ENCODE data around the gene LDLRAD4.

LDLRAD4 gene

DNA sequence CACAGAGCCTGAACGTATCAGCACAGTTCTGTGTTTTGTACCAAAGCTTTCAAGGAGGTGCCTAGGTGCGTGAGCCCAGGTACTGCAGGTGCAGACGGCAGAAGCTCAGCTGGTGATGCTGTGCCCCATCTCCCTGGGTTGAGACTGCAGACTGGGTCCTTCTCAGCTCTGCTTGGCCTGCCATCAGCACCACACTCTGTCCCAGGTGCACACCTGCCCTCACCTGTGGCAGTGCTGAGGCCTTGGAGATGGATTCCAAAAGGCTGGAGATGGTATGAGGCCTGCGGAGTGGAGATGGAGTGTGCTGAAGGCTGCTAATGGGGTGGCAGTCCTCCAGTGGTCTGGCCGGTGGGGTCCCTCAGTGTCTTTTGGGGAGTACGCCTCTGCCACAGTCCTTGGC, 9.3 kb downstream of the LDLRAD4 start:
- DNase-seq (ENCODE audit: low read depth, low spot score): no peak

DNA sequence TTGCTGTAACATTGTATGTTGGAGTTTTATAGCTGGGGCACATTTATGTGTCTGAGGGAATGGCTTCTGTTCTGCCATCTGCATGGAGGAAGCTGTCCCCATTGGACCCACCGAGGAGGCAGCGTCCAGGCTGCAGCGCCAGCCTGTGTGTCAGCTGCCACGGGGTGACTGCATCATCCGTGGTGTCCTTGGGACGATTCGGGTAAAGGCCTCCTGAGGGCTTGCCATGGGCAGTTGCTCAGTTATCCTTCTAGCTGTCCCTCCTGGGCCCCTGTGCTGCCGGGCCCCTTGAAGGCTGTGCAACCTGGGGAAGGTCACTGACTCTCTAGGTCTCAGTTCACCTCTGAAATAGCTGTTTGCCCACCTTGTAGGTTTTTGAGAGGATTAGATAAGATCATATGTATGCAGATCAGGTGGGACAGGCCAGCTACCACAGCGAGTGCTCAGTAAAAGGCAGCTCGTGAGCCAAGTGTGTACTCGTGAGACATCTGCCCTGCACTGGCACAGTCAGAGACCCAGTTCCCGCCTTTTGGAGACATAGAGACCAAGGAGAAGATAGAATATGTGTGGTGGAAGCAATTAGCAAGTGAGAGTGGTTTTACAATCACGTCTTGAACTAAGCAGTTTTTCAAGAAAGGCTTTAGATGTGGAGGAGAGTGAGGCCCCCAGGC, 10.6 kb downstream of the LDLRAD4 start:
- DNase-seq (ENCODE audit: low read depth, low spot score): no peak

- DNase-seq (ENCODE audit: low read depth, low spot score): no peak
Measured at GRCh38 chr18:13231151-13231550, 12.6 kb downstream of the LDLRAD4 start.

- DNase-seq (ENCODE audit: low read depth, low spot score): no peak
Measured at GRCh38 chr18:13232086-13232917, 13.7 kb downstream of the LDLRAD4 start.

DNA sequence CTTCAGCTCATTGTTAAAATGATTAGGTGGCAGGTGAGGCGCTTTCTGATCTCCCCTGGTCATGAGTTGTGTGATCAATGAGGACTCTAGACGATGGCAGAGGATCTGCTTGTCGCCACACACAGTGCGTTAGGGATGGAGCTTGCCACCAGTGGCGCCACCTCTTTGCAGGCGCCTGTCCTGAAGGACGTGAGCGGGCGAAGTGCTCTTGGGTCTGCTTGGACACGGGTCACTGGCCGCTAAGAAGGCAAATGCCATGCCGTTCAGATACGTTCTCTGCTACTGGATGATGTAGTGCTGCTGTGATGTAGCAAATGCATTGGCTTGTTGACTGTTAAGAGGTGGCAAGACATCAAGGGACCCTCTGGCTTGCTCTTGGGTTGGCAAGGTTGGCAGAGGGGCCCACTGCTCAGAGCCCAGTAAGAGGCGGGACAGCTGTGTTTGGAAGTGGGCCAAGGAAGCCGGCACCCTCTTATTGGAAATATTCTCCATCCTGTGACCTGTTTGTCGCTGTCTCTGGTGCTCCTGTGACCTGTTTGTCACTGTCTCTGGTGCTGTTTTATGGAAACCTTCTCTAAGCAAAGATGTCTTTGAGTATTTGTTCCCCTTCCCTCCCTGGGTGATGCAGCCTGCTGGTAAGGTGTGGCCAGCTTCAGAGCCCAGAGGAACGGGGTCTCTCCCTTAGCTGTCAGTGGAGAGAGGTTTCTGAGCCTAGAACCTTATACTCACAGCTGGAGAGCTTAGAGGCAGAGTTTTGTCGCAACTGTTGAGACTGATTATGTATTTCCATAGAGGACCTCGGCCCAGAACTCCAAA, 14.6 kb downstream of the LDLRAD4 start:
- DNase-seq (ENCODE audit: low read depth, low spot score): no peak

- DNase-seq (ENCODE audit: low read depth, low spot score): no peak
Measured at GRCh38 chr18:13233787-13234783, 15.5 kb downstream of the LDLRAD4 start.

GRCh38 chr18:13235421-13235831, 16.9 kb downstream of the LDLRAD4 start:
- DNase-seq (ENCODE audit: low read depth, low spot score): no peak

GRCh38 chr18:13235981-13236380, 17.4 kb downstream of the LDLRAD4 start:
- DNase-seq (ENCODE audit: low read depth, low spot score): no peak

DNA sequence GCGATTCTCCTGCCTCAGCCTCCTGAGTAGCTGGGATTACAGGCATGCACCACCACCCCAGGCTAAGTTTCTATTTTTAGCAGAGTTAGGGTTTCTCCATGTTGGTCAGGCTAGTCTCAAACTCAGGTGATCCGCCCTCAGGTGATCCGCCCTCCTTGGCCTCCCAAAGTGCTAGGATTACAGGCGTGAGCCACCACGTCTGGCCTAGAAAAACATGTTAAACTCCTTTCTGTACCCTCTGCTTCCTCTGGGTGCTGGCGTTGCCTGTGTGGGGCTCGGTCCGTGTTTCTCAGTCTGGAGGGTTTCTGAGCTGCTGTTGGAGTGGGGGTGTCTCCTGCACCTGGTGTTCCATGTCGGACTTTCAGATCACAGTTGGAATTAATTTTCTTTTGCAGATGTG, 17.9 kb downstream of the LDLRAD4 start:
- DNase-seq (ENCODE audit: low read depth, low spot score): no peak

- no peak for DNase-seq (ENCODE audit: low read depth, low spot score)
Measured at GRCh38 chr18:13237073-13237472, 18.5 kb downstream of the LDLRAD4 start.

DNA sequence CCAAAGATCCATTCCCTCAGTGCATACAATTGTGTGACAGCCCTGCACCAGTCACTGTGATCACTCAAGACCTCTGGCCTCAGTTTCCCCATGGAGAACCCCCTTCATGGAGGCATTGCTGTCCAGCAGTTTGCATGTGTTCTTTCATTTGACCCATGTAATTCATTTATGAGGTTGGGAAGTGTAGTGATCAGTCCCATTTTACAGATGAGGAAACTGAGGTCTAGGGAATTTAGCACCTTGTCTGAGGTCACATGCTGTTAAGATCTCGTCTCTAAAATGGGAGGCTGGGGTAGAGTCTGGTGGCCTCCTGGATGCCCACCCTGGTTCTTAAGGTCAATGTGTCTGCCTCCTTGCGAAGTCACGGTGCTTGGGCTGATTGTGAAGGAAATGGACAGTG, 19.1 kb downstream of the LDLRAD4 start:
- no peak for DNase-seq (ENCODE audit: low read depth, low spot score)

DNA sequence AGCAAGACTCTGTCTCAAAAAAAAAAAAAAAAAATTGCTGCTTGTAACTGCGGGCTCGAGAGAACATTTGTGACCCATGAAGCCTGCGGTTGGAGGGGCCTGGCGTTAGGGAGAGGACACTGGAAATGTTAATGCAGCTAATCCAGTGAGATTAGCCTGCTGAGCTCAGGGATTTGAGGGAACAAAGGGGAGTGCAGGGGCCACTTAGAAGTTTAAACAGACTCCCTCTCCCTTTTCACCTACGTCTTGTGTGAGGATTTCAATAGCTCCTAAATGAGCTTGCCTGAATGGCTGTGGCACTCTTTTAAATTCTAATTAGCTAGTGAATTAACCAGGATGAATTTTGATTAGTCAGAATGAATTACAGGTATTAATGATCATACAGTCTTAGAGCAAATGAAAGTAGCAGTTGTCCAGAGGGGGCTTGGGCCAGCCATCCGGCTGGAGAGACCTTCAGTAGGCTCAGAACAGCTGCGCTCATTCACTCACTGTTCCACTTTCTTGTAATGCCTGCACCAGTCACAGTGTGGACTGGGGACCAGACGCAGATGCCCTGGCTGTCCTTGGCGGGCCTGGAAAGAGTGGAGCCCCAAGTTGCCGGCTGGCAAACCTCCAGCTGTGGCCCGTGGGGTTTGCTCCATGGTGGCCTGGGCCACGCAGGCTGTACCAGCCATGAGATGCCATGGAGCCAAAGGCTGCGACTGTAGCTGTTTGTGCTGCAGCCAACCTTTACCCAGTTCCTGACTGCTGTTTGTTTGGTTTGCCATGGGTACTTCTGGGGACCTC, 20.8 kb downstream of the LDLRAD4 start:
- DNase-seq (ENCODE audit: low read depth, low spot score): no peak

GRCh38 chr18:13240060-13240725, 21.6 kb downstream of the LDLRAD4 start:
- DNase-seq (ENCODE audit: low read depth, low spot score): no peak

- no peak for DNase-seq (ENCODE audit: low read depth, low spot score)
Measured at GRCh38 chr18:13241083-13241892, 22.7 kb downstream of the LDLRAD4 start.

DNA sequence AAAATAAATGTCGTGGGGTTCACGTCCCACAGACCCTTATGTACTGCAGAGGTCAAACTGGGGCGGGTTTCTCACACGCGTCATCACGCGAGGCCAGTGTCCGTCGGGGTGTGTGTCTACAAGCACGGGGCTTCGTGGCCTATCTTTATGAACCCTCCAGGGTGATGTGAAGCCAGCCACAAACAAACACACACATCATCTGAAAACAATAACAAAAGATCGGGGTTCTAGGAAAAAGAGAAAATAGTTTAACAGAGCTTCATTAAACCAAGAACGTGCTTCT, 23.3 kb downstream of the LDLRAD4 start:
- no peak for DNase-seq (ENCODE audit: low read depth, low spot score)

GRCh38 chr18:13242797-13243196, 24.2 kb downstream of the LDLRAD4 start:
- no peak for DNase-seq (ENCODE audit: low read depth, low spot score)

DNA sequence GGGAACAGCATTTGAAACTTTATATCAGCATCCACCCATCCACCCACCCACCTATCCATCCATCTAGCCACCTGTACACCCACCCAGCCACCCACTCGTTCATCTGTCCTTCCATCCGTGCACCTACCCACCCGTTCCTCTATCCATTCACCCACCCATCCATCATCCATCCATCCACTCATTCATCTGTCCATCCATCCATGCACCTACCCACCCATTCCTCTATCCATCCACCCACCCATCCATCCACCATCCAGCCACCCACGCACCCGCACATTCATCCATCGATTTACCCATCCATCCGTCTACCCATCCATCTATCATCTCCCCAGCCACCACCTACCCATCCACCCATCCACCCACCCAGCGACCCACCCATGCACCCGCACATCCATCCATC, 24.8 kb downstream of the LDLRAD4 start:
- DNase-seq (ENCODE audit: low read depth, low spot score): no peak

GRCh38 chr18:13244135-13244534, 25.6 kb downstream of the LDLRAD4 start:
- no peak for DNase-seq (ENCODE audit: low read depth, low spot score)

GRCh38 chr18:13245481-13246000, 27.0 kb downstream of the LDLRAD4 start:
- no peak for DNase-seq (ENCODE audit: low read depth, low spot score)
